Adrenal gland (tissue), 12 donors: Measurements from ENCODE around the gene PIRT. TPM values are rescaled to one million over a fixed set of nuclear protein-coding genes. Genes with fewer than 3 reads are reported as not detected.

Experiments used
- DNase-seq, 7 donors: peaks; one replicate each; pipeline ENCODE4 v3.0.0-alpha.2; 2019 to 2020
- H3K27ac ChIP-seq, 5 donors: fragments of 200-600 bp; sonication (generic) in 4 of 5; 1 replicate in 3 of 5; 2 replicates in 2 of 5; pipeline versions ENCODE4 v1.5.1 to v1.8.0; 2016 to 2020; ENCODE audit warnings: mild to moderate bottlenecking in 1 of 5
- H3K27me3 ChIP-seq: fragments of 200-600 bp; 2 replicates; pipeline ENCODE4 v1.8.0; 2021
- H3K36me3 ChIP-seq, 2 donors: fragments of 200-600 bp; replicated peaks in 1 of 2; 1 replicate in 1 of 2; 2 replicates in 1 of 2; pipeline versions ENCODE4 v1.5.1 to v1.8.0; 2018 to 2022
- H3K4me1 ChIP-seq, 2 donors: fragments of 200-600 bp; replicated peaks in 1 of 2; 1 replicate in 1 of 2; 2 replicates in 1 of 2; pipeline versions ENCODE4 v1.5.1 to v1.8.0; 2018 to 2021
- H3K4me3 ChIP-seq, 4 donors: fragments of 200-600 bp; sonication (generic) in 3 of 4; one replicate each; pipeline ENCODE4 v1.5.1; 2016 to 2018
- H3K9me3 ChIP-seq, 3 donors: fragments of 200-600 bp; sonication (generic) in 1 of 3; replicated peaks in 1 of 3; 1 replicate in 2 of 3; 2 replicates in 1 of 3; pipeline versions ENCODE4 v1.5.1 to v1.8.0; 2016 to 2021
- POLR2A ChIP-seq, 2 donors: fragments of 450-650 bp; IDR thresholded peaks; one replicate each; pipeline ENCODE4 v1.6.1; 2017; ENCODE audit warnings: antibody characterized with exemption in 2 of 2, mild to moderate bottlenecking in 2 of 2, moderate library complexity in 1 of 2
- WGBS, 4 donors: extraction: QIAGEN DNeasy Blood & Tissue Kit in 2 of 4; methylation state at CpG; one replicate each; pipeline versions ENCODE4 v1.1.5 to v1.1.7; 2013 to 2017; 5-methylcytosine and 5-hydroxymethylcytosine counted together
- intact Hi-C, 2 donors: fragments of 100-400 bp; cut with DNase I; formaldehyde crosslinking; loops; one replicate each; pipeline versions ENCODE4 v1.14.1 to v1.15.0; 2022 to 2023
- polyA plus RNA-seq, 3 donors: library from polyadenylated mRNA; stranded (reverse); fragments of 200-250 nt in 2 of 3; fragments of 350-450 nt in 1 of 3; fragmentation: Illumina TruSeq in 1 of 3; extraction: RNeasy Lipid Tissue Mini Kit (QIAGEN cat#74804) in 1 of 3; gene quantifications; one replicate each; pipeline ENCODE4 v1.2.3, GENCODE V29; 2013 to 2014
- total RNA-seq, 9 donors: library from RNA; depleted of rRNA in 4 of 9; stranded (reverse); fragments of >200 nt in 4 of 9; fragments of 120-200 nt in 1 of 9; fragmentation: NEBNext Ultra II Directional in 1 of 9; extraction: Animal tissue kit (Norgen Biotek cat#: 25700) in 1 of 9; gene quantifications; one replicate each; pipeline versions ENCODE4 v1.1.0 to v1.2.4, GENCODE V29; 2013 to 2023
- TF ChIP-seq, protein P1 (sequence below), 6 experiments: fragments of 450-650 bp in 4 of 6; fragments of 200-600 bp in 2 of 6; sonication (generic) in 1 of 6; IDR thresholded peaks; 1 replicate in 5 of 6; 2 replicates in 1 of 6; pipeline versions ENCODE4 v1.5.1 to v1.8.0; 2016 to 2021; ENCODE audit warnings: antibody characterized with exemption in 6 of 6, mild to moderate bottlenecking in 2 of 6, moderate library complexity in 1 of 6
- donor health status: healthy with polysubstance abuse.
- donor health status: Bipolar disorder and iron deficiency.
- donor health status: DM: yes; HTN: yes; CAD: no.
- donor health status: DM: no; HTN: no; CAD: no.
- donor health status: DM: no; HTN: no; CAD: no.
- donor health status: DM: yes; HTN: yes; CAD: no.

Gene PIRT
- total and polyA plus RNA-seq, 12 donors: 0.10 to 2.2 (median 0.61) TPM; not detected in 4

DNA sequence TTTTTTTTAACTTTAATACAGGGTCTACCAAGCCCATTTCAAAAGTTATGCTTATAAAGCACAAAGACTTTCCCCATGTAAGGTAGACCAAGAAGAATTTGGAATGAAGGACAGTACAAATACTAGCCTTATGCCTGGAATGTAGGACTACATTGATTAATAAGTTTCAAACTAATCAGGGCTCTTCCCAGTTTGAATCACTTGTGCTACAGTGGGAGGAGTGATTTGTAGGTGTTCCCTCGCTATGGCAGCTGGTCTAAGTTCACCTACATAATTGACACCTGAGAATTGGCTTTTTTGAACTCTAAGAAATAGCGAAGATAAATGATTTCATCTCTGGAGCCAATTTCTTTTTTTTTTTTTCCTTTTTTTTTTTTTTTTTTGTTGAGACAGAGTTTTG is 52.6 kb downstream of the PIRT start:
- intact Hi-C loops: no loop called here
- no peaks in the 10 kb centered on the region for H3K27me3 ChIP-seq
- WGBS, 4 donors: 88 to 98% (median 98%) methylated on average over 2 of the region's 2 CpGs
- H3K4me1 ChIP-seq: peaks cover 0 to 9% of the 10 kb centered on the region in 2 donors
- H3K4me3 ChIP-seq: no peak overlapping the region
- no peaks in the 10 kb centered on the region for H3K36me3 ChIP-seq
- H3K9me3 ChIP-seq: no peaks in the 10 kb centered on the region
- TF ChIP-seq, protein P1, sequence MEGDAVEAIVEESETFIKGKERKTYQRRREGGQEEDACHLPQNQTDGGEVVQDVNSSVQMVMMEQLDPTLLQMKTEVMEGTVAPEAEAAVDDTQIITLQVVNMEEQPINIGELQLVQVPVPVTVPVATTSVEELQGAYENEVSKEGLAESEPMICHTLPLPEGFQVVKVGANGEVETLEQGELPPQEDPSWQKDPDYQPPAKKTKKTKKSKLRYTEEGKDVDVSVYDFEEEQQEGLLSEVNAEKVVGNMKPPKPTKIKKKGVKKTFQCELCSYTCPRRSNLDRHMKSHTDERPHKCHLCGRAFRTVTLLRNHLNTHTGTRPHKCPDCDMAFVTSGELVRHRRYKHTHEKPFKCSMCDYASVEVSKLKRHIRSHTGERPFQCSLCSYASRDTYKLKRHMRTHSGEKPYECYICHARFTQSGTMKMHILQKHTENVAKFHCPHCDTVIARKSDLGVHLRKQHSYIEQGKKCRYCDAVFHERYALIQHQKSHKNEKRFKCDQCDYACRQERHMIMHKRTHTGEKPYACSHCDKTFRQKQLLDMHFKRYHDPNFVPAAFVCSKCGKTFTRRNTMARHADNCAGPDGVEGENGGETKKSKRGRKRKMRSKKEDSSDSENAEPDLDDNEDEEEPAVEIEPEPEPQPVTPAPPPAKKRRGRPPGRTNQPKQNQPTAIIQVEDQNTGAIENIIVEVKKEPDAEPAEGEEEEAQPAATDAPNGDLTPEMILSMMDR (IDR thresholded peaks at IDR 0.05): no peak
- no peak for TF ChIP-seq POLR2A (IDR thresholded peaks at IDR 0.05)
- no peak for DNase-seq
- no peak overlapping the region for H3K27ac ChIP-seq

DNA sequence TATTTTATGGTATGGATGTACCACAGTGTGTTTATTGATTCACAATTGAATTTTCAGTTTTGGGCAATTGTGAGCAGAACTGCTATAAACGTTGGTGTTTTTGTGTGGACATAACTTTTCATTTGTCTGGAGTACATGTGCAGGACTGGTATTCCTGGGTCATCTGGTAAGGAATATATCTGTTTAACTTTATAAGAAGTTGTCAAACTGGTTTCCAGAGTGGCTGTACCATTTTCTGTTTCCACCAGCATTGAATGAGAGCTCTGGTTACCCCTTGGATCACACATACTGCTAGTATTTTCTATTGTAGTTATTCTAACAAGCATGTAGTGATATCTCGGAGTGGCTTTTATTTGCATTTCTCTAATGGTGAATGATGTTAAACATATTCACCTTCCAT is 58.3 kb downstream of the PIRT start:
- TF ChIP-seq, protein P1 (IDR thresholded peaks at IDR 0.05): no peak
- TF ChIP-seq POLR2A (IDR thresholded peaks at IDR 0.05): no peak
- no peak overlapping the region for H3K4me3 ChIP-seq
- no peaks in the 10 kb centered on the region for H3K4me1 ChIP-seq
- DNase-seq: no peak
- WGBS, 4 donors: 81 to 86% (median 81%) methylated on average over 2 of the region's 2 CpGs
- no peaks in the 10 kb centered on the region for H3K27me3 ChIP-seq
- no peaks in the 10 kb centered on the region for H3K9me3 ChIP-seq
- no peaks in the 10 kb centered on the region for H3K36me3 ChIP-seq
- no peak overlapping the region for H3K27ac ChIP-seq
- intact Hi-C loops: no loop called here

DNA sequence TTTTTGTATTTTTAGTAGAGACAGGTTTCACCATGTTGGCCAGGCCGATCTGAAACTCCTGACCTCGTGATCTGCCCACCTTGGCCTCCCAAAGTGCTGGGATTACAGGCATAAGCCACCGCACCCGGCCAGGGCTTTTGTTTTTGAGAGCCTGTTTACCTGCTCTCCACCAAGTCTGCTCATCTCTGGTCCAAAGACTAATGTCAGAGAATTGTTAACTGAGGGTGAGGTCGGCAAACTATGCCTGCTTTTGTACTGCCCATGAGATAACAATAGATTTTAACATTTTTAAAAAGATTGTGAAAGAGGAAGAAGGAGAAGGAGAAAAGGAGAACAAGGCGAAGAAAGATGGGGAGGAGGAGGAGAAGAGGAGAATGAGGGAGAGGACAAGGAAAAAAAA is 60.0 kb downstream of the PIRT start:
- H3K27me3 ChIP-seq: no peaks in the 10 kb centered on the region
- DNase-seq: no peak
- intact Hi-C loops: no loop called here
- no peak overlapping the region for H3K27ac ChIP-seq
- H3K36me3 ChIP-seq: no peaks in the 10 kb centered on the region
- no peak overlapping the region for H3K4me3 ChIP-seq
- TF ChIP-seq POLR2A (IDR thresholded peaks at IDR 0.05): no peak
- TF ChIP-seq, protein P1 (IDR thresholded peaks at IDR 0.05): no peak
- 82 to 94% (median 88%) methylated on average over 6 of the region's 6 CpGs for WGBS, 4 donors
- H3K4me1 ChIP-seq: no peaks in the 10 kb centered on the region
- no peaks in the 10 kb centered on the region for H3K9me3 ChIP-seq

DNA sequence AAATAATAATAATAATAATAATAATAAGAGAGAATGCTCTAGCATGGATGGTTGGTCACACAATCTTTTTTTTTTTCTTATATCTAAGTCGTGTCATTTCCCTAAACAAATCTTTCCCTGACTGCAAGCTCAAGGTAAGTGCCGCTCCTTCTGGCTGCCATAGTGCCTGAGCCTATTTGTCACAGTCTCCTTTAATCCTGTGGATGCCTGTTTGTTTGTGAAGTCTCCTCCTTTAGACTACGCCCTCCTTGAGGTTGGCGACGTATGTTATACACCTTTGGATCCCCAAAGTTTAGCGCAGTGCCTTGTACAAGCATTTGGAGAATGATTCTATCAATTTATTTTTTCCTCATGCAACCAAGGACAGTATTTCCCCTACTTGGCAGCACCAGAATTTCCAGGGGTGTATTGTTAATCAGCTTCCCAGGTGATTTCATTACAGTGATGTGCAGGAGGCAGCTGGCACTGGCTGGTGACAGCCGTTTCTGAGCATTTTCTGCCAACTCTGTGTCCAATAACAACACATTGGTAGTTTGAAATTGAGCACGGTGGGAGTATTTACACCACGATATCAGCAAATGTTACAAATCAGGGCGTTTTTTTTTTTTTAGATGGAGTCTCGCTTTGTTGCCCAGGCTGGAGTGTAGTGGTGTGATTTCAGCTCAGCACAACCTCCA is 60.6 kb downstream of the PIRT start:
- H3K27me3 ChIP-seq: no peaks in the 10 kb centered on the region

More for the DNA sequence above, 60.6 kb downstream of the PIRT start:
- Histone ChIP-seq H3K4me3 (no peak overlapping the region), H3K4me1 (no peaks in the 10 kb centered on the region), H3K27ac (no peak overlapping the region), H3K9me3 (no peaks in the 10 kb centered on the region), H3K36me3 (no peaks in the 10 kb centered on the region)
- 87 to 91% (median 89%) methylated on average over 11 of the region's 11 CpGs for WGBS, 4 donors
- no peak for DNase-seq
- TF ChIP-seq, protein P1 (IDR thresholded peaks at IDR 0.05): no peak
- TF ChIP-seq POLR2A (IDR thresholded peaks at IDR 0.05): no peak
- intact Hi-C loops: no loop called here
